T1000 (cell line): Measurements from ENCODE around the gene SCGB3A1.

Experiments
- DNase-seq: peaks from one replicate; lab custom pipeline; 2025; ENCODE audit warnings: mixed read lengths; lab: John Stamatoyannopoulos, UW

Gene SCGB3A1

DNA sequence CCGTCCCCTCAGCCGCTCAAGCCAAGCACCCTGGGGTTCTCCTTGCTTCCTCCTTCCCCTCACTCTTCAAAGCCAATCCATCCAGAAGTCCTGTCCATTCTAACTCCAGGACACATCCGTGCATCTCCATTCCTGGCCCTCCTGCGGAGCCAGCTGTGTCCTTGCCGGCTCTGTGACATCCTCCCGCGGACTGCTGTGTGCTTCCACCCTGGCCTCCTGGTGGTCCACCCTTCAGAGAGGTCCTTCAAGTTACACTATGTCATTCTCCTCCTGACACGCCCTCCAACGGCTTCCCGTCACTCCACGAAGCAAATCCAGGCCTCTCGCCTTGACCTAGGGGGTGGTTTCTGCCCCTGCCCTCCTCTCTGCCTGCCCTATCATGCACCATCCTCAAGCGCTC is 13.0 kb upstream of the SCGB3A1 start:
- no peak for DNase-seq

DNA sequence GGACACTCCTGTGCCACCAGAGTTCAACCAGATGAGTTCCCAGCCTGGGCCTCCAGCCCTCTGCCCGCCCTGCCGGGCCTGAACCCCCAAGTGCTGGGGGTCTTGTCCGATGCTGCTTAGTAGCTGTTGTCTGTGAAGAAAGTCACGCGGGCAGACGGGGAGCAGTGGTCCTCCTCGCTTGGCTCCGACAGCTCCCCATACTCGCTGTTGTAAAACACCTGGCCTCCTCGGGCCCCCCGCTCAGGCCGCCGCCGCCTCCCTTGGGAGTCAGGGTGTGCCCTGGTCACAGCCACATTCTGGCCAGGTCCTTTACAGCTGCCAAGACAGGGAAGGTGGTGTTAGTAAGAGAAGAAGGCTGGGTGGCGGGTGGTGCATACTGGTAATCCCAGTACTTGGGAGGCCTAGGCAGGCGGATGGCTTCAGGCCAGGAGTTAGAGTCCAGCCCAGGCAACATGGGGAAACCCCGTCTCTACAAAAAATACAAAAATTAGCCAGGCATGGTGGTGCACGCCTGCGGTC is 11.8 kb upstream of the SCGB3A1 start:
- DNase-seq, result no peak

DNA sequence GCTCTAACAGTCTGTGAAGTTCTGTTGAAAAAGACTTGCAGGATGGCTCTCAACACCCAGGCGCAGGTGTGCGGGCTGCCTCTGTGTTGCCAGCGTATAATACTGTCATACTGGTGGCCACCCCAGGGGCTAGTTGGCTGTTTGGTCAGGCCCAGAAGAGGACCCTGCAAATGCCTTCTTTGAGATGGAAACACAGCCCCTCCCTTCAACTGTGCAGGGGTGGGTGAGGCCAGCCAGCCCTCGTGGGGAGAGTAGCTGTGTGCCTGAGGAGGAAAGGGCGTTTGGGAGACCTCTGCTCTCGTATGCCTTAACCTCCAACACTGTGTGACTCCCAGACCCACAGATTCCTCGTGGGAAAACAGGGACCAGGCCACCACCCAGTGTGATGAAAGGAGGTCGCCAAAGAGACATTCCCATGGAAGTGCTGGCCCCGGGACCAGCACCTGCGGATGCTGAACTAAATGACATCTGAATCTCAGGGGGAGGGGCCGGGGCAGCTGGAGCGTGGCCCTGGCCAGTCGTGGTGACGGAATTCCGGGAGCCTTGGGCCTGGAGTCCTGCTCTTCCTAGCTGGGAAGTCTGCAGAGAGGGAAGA is 11.3 kb upstream of the SCGB3A1 start:
- no peak for DNase-seq

DNA sequence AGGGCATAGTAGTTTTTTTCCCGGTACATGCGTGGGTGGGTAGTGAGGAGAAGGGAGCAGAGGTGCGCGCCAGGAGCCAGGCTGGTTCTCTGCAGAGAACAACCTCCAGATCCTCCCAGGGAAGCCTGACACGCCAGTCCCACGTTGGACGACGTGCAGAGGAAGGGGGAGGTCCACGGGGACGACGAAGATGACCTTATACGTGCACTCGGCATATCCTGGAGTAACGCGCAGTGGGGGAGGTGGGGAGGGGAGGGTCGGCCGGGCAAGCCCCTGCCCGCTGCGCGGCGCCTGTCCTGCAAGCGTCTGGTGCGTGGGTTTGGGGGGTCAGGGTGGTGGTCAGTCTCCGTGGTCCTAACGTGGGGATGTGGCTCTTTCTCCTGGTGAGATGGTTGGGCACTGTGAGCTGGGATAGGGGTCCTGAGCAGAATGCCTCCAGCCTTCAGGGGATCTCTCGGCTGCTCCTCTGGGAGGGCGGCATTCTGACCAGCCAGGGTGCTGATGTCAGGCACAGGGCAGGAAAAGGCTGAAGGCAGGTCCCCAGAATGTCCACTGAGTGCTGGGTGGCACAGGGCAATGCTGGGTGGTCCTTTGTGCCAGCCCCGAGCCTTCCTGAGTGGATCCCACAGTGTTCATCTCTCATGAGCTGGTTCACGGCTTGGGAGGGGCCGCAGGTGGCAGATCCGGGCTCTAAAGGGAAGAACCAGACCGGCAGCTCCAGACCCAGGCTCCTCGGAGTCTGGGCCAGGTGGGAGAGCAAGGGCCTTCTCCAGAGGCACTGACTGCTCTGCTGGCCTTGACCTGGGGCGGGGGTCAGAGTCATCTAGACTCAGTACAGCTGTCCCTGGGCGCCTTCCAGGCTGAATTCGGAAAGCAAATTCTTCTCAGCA is 10.5 kb upstream of the SCGB3A1 start:
- no peak for DNase-seq

DNA sequence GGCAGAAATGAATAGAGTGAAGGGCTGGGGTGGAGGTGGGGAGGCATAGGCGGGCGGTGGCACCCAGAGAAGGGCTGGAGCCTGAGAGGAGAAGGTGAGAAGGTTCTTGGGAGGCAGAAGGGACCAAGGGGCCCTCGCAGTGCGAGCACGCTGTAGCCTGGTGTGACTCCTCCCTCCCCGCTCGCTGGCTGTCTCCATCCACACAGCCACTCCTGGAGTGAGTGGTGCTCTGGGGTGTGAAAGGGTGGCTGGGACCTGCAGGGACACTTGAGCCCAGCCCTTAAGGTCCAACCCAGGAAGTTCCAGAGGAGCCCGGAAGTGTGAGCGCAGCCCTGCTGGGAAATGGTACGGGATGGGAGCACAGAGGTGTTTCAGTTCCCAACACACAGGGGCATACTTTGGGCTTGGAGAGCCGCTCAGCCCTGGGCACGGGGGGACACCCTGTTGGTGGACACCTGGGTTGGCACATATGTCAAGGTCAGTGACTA is 9.3 kb upstream of the SCGB3A1 start:
- no peak for DNase-seq

DNA sequence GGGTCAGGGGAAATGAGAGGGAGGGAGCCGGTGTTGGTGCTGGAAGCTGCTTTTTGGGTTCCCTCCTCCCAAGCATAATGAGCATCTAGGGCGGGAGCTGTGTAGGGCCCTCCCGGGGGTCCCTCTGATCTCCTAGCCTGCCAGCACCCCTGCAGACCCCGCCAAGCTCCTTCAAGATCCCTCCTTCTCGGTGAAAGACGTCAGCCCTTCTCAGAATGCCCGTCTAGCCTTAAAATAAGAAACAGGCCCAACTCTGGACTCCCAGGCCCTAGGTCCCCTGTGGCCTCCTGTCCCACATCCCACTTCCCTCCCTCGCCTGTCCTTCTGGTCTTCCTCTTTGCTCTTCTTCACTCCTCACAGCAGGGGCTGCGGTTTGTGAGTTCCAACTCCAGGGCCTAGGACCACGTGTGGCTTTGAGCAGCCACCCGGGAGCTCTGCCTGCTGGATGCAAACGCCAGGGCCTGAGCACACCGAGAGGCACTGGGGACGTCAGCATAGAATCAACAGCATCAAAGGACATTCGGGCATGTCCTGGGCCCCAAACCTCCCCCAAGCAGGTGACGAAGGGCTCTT is 8.8 kb upstream of the SCGB3A1 start:
- DNase-seq, result no peak

DNA sequence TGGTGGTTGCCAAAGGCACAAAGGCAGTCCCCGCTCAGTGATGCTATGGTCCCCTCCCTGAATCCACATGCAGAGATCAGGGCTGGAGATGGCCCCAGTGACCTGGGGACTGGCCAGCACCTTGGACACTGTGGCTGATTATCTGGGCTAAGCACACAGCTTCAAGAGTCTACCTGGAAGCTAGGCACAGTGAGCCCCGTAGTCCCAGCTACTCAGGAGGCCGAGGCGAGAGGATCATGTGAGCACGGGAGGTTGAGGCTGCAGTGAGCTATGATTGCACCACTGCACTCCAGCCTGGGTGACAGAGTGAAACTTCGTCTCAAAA is 8.3 kb upstream of the SCGB3A1 start:
- DNase-seq, result no peak

DNA sequence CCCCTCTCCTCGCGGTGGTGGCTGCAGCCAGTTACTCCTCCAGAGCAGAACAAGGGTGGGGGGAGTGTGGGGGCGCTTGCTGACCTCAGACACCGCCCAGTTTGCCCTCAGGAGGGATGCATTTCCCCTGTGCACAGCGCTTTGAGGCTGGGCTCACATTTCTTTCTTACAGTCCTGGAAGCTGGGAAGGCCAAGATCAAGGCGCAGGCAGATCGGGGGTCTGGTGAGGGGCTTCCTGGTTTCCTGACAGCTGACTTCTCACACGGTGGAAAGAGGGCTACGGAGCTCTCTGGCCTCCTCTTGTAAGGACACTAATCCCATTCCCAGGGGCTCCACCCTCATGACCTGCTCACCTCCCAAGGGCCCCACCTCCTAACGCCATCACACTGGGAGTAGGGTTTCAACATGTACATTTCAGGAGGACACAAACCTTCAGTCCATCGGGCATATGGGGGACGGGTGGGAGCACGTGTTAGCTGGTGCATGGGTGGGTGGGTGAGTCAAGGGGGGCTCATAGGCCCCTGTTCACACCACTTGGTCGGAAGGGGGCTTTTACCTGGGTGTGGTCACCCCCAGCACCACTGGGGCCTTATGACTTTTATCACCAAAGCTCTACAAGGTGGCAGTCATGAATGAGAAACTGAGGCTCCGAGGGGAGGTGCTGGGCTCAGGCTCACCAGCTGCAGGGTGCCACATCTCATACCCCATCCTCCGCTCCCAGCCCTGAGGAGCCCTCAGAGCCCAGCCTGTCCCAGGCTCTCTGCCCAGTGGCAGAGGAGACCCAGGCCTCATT is 7.7 kb upstream of the SCGB3A1 start:
- no peak for DNase-seq

DNA sequence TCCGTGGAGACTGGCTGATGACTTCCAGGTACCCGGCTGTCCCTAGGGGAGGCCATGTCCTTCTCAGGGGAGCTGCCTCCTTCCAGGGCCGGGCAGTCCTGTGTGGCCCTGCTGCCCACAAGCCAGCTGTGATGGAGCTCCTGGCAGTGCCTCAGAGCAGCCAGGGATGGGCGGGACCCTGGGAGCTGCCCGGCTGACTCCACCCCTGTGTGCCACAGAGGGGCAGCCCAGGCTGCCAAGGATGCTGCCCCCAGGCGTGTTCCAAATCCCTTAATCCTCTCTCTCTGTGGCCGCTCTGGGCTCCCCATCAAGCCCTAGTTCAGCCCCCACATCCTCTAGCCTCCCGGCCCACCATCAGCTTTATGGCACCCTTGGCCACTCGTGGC is 7.0 kb upstream of the SCGB3A1 start:
- DNase-seq, result no peak

DNA sequence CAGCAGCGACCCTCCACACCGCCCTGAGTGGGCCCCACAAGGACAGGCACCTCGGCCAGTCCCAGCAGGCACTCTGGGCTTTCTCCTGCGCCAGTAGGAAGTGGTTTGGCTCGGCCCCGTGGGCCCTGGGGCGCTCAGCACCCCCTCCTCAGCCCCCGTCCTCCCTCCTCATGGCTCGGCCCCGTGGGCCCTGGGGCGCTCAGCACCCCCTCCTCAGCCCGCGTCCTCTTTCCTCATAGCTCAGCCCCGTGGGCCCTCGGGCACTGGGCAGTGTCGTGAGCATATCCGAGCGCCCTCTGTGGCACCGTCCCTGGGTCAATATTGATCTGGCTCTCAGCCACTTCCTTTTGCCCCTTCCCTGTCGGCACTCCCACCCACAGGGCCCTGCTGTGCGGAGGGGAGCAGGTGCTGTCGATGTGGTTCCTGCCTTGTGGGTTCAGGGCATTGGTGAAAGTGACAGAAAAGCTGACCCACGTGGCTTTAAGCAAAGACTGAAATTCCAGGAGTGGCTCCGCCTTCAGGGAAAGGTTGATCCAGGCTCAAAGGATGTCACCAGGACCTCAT is 5.5 kb upstream of the SCGB3A1 start:
- DNase-seq, result no peak

DNA sequence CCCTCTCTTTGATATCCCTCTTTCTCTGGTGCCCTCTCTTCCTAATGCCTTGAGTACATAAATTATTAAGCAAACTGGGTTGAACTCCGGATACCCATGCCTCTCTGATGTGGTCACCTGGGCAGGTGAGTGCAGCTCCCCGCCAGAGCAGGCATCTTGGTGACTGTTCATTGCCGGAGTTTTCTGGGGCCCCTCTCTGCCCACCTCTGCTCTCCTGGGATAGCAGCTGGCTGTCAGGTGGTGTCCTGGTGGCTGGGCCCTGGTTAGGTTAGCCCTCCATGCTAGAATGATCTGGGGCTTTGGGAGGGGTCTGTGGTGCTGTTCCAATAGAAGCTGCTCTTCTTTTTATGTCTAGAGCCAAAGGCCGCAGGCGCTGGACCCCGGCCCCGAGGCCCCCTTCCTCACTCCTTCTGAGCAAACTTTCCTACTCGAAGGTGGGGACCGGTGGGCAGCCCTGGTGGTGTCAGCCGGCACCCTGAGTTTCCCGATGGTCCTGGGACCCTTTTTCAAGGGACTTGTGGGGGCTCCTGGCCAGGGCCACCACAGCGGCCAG is 4.9 kb upstream of the SCGB3A1 start:
- DNase-seq, result no peak

DNA sequence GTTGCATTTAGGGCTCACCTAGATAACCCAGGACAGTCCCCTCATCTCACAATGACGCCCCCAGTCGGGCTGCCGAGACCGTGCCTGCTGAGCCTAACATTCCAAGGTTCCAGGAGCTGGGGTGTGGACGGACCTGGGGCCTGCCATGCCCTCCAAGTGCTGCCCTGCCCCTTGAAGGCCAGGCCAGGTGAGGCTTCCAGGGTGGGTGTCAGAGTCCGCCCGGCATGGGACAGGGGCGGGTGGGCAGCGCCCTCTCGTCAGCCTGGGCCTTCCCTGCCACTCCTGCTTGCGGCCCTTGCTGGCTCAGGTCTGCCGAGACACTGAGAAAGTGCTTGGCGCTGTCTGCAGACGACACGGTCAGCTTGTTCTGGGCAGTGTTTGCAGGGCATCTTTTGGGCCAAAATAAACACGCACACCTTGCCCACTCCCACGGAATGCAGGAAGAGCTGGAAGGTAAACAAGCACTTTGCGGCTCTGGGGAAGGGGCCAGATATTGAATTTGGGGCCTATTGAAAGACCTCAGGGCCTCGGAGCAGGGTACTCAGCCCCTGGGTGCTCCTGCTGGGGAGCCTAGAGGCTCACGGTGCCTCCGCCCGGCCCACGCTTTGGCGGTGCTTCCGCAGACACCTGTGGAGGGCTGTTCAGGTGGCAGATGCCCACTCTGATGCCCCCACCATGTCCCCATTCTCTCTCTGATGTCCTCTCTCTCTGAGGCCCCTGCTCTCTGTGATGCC is 4.2 kb upstream of the SCGB3A1 start:
- DNase-seq, result no peak

DNA sequence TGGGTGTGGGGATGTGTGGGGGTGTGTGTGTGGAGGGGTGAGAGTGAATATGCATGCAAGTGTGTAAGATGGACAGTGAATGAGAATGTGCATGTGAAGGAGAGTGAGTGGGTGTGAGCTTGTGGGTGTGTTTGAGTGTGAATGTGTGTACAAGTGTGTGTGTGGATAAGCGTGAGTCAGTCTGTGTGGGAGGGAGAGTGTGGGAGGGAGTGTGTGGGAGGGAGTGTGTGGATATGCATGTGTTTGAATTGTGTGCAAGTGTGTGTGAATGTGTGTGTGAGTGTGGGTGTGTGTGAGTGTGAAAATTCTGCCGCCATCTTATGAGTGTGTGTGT is 3.7 kb upstream of the SCGB3A1 start:
- no peak for DNase-seq

DNA sequence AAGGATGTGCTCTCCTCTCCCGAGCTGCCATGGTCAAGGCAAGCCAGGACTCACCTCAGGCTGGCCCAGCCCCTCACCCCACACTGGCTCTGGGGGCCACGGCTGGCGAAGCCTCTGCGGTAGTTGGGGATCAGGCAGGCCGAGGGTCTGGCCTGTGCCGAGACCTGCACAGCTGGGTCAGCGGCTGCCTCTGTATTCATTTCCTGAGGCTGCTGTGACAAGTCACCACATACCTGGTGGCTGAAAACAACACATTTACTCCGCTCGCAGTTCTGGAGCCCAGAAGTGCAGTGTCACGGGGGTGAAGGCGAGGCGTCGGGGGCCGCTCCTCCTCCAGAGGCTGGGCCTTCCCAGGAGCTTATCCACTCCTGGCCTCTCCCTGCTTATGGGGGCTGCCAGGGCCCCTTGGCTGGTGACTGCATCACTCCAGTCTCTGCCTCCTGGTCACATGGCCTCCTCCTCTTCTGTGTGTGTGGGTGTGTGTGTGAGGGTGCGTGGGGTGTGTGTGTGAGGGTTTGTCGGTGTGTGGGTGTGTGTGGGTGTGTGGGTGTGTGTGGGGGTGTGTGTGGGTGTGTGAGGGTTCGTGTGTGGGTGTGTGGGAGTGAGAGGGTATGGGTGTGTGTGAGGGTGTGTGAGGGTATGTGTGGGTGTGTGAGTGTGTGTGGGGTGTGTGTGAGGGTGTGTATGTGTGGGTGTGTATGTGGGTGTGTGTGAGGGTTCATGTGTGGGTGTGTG is 3.2 kb upstream of the SCGB3A1 start:
- no peak for DNase-seq

DNA sequence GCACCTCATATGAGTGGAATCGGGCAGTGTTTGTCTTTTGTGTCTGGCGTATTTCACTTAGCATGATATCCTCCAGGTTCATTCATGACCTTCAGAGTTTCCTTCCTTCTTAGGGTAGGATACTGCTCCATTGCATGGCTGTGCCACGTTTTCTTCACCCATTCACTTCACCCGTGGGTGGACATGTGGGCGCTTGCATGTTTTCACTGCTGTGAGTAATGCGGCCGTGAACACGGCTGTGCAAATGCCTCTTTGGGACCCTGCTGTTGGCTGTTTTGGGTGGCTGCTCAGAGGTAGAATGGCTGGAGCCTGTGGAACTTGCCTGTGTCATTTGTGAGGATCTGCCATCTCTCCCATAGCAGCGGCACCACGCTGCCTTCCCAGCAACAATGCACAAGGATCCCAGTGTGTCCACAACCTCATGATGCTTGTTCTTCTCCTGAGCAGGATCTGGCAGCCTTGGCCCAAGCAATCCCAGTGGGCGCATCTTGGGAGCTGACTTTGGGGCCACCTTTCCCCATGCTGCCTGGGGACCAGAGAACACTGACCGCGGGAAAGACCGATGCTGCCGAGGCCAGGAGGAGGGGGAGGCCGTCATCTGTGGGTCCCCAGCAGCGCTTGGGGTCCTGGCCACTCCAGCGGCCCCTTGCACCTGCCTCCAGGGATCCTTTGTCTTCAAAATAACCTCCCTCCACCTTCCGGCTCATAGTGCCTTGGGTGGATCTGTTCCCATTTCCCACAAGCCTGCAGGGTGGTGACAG is 2.3 kb upstream of the SCGB3A1 start:
- DNase-seq, result no peak

DNA sequence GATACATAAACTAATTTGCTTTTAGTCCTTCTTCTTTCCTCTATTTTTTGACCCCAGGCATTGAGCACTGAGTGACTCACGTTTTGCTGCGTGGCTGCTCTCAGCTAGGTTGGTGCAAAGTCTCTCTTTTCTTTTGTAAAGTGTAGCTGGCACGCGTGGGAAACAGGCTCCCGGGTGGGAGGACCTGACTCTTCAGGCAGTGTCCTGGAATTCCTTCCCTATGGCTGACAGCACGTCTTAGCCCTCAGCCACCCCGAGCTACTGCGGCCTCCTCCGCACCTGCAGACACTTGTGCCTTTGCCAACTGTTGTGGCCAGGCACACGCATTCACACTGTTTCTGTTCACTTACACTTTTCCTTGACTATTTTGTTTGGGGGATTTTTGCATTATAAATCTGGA is 877 bp upstream of the SCGB3A1 start:
- DNase-seq, result no peak

DNA sequence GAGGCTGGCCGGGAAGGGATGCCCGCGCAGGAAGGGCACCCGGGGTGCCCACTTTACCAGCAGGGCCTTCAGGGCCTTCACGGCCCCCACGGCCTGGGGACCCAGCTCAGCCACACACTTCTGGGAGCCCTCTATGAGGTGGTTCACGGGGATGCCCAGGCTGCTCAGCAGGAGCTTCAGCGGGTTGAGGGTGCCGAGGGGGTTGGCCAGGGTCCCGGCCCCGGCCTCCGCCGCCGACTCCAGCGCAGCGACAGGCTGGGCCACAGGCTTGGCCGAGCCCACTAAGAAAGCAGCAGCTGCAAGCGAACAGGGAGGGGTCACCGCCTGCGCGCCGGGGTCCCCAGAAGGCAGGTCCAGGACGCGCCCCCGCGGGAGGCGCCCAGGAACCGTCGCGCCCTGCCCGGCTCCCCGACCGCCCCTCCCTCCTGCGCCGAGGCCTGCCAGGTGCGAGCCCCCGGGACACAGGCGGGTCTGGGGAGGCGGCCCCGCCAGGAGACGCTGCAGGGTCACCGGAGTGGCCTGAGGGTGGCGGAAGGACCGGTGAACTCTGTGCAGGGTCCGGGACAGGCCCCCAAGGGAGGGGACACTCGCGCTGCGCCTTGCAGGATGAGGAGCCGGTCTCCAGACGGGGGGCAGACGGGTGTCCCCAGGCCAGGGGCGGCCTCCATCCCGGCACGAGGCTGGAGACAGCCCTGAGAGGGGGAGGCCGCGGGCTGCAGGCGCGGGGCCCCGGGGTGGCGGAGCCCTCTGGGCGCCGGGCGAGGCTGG is 572 bp downstream of the SCGB3A1 start:
- DNase-seq, result no peak

DNA sequence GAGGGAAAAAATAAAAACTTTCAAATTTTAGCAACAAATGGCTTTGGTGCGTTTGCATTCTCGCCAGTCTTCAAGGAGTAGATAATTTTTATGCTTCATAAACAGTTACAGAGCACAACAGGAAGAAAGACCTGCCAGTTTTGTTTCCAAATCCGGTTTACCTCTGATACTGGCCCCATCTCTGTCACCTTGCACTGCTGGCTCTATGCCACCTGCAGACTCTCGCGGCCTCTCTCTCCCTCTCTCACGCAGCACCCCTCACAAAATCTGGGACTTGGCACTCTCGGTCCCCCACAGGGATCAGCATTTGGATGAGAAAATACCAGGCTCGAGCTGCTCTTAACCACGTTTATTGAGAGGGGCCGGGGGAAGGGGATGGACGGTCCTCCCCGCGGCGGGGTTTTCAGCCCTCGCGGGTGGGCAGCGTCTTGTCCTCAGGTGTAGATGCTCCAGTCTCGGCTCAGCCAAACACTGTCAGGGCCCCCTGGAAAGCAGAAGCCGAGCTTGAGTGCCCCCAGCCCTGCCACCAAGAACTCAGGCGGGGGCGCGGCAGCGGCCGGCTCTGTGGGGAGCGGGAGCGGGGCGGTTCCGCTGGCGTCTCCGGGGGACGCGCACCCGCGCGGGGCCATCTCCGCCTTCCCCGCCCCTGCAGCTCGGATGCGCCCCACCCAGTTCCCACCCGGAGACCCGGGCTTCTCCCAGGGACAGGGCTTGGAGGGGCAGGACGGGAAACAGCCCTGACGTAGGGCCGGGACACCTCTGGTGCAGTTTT is 1.3 kb downstream of the SCGB3A1 start:
- no peak for DNase-seq
